Neuronal stem cell (in vitro differentiated cells): ENCODE data around the gene LRMDA.

Source experiments
- DNase-seq: peaks from one replicate; pipeline ENCODE4 v3.0.0-alpha.2; 2013; ENCODE audit warnings: low spot score
- H2AFZ ChIP-seq: one replicate; pipeline ENCODE4 v1.6.1; 2013; ENCODE audit warnings: mild to moderate bottlenecking, low read length, inconsistent platforms
- H2AK5ac ChIP-seq: 2 replicates; pipeline ENCODE4 v1.6.1; 2013; ENCODE audit warnings: low read depth, mild to moderate bottlenecking, inconsistent platforms, low read length, moderate library complexity, mixed read lengths
- H2BK120ac ChIP-seq: 2 replicates; pipeline ENCODE4 v1.6.1; 2013; ENCODE audit warnings: low read depth, mild to moderate bottlenecking, inconsistent platforms, low read length, moderate library complexity, mixed read lengths
- H2BK12ac ChIP-seq: one replicate; pipeline ENCODE4 v1.6.1; 2013; ENCODE audit warnings: low read length, inconsistent platforms
- H2BK15ac ChIP-seq: 2 replicates; pipeline ENCODE4 v1.6.1; 2013; ENCODE audit warnings: mild to moderate bottlenecking, low read length, inconsistent platforms, mixed read lengths
- H2BK5ac ChIP-seq: one replicate; pipeline ENCODE4 v1.6.1; 2013; ENCODE audit warnings: inconsistent platforms, mild to moderate bottlenecking, low read length, moderate library complexity
- H3K14ac ChIP-seq: one replicate; pipeline ENCODE4 v1.6.1; 2013; ENCODE audit warnings: low read length, inconsistent platforms
- H3K18ac ChIP-seq: 2 replicates; pipeline ENCODE4 v1.6.1; 2013; ENCODE audit warnings: low read length, inconsistent platforms
- H3K23ac ChIP-seq: 2 replicates; pipeline ENCODE4 v1.6.1; 2013; ENCODE audit warnings: low read depth, mild to moderate bottlenecking, mixed read lengths, low read length, inconsistent platforms; ENCODE audit not compliant: poor library complexity
- H3K27ac ChIP-seq: replicated peaks from 3 replicates; pipeline ENCODE4 v1.5.1; 2013; ENCODE audit warnings: low read length, inconsistent platforms
- H3K27me3 ChIP-seq, 3 experiments: 2 replicates each; pipeline ENCODE4 v1.6.1; 2013; ENCODE audit warnings: low read length in 3 of 3, mild to moderate bottlenecking in 2 of 3, inconsistent platforms in 1 of 3, low read depth in 1 of 3, mixed read lengths in 1 of 3, moderate library complexity in 1 of 3; ENCODE audit not compliant: control insufficient read depth in 3 of 3, insufficient read depth in 3 of 3
- H3K36me3 ChIP-seq, 2 donors: replicated peaks in 1 of 2; 2 replicates each; pipeline ENCODE4 v1.6.1; 2013; ENCODE audit warnings: low read length in 2 of 2; ENCODE audit not compliant: control insufficient read depth in 2 of 2, insufficient read depth in 2 of 2
- H3K4ac ChIP-seq: 2 replicates; pipeline ENCODE4 v1.6.1; 2013; ENCODE audit warnings: inconsistent platforms, mild to moderate bottlenecking, low read length, moderate library complexity
- H3K4me1 ChIP-seq, 2 donors: 1 replicate in 1 of 2; 2 replicates in 1 of 2; pipeline ENCODE4 v1.6.1; 2013; ENCODE audit warnings: low read length in 2 of 2, low read depth in 1 of 2; ENCODE audit not compliant: control insufficient read depth in 2 of 2, insufficient read depth in 1 of 2
- H3K4me2 ChIP-seq: one replicate; pipeline ENCODE4 v1.6.1; 2013; ENCODE audit warnings: mild to moderate bottlenecking, low read length, inconsistent platforms; ENCODE audit not compliant: insufficient read depth, poor library complexity, severe bottlenecking
- H3K4me3 ChIP-seq, 2 donors: 2 replicates each; pipeline ENCODE4 v1.5.1; 2013; ENCODE audit warnings: low read length in 2 of 2, mild to moderate bottlenecking in 2 of 2, inconsistent platforms in 1 of 2, moderate library complexity in 1 of 2
- H3K79me1 ChIP-seq: one replicate; pipeline ENCODE4 v1.6.1; 2013; ENCODE audit warnings: low read depth, mild to moderate bottlenecking, inconsistent platforms, low read length, moderate library complexity
- H3K9ac ChIP-seq: one replicate; pipeline ENCODE4 v1.6.1; 2013; ENCODE audit warnings: mild to moderate bottlenecking, low read depth, low read length, inconsistent platforms; ENCODE audit not compliant: poor library complexity
- H3K9me3 ChIP-seq, 2 donors: replicated peaks in 1 of 2; 2 replicates each; pipeline versions ENCODE3 to v1.6.1; 2013; ENCODE audit warnings: low read length in 2 of 2, mild to moderate bottlenecking in 2 of 2, inconsistent platforms in 1 of 2, low read depth in 1 of 2, mixed read lengths in 1 of 2, moderate library complexity in 1 of 2; ENCODE audit not compliant: control insufficient read depth in 2 of 2, insufficient read depth in 1 of 2
- H4K8ac ChIP-seq: one replicate; pipeline ENCODE4 v1.6.1; 2013; ENCODE audit warnings: low read depth, mild to moderate bottlenecking, inconsistent platforms, low read length, moderate library complexity
- H4K91ac ChIP-seq: one replicate; pipeline ENCODE4 v1.6.1; 2013; ENCODE audit warnings: low read length, low read depth, mild to moderate bottlenecking, inconsistent platforms; ENCODE audit not compliant: poor library complexity
- WGBS, 2 donors: extraction: QIAGEN DNeasy Blood & Tissue Kit; methylation state at CpG; one replicate each; pipeline ENCODE4 v1.1.7; 2013; ENCODE audit warnings: missing lambda C conversion rate in 2 of 2, mixed read lengths in 1 of 2; ENCODE audit not compliant: insufficient read length in 2 of 2, insufficient replicate concordance in 1 of 2; ENCODE audit errors: extremely low coverage in 2 of 2; 5-methylcytosine and 5-hydroxymethylcytosine counted together

LRMDA gene

GRCh38 chr10:76395251-76395650 lies 963.8 kb downstream of the LRMDA start:
- Histone ChIP-seq H3K79me1 (no peaks in the 10 kb centered on the region), H3K27ac (no peak overlapping the region), H3K23ac (no peak overlapping the region), H2AFZ (no peak overlapping the region), H3K14ac (no peak overlapping the region), H3K9ac (no peak overlapping the region), H4K91ac (no peak overlapping the region), H2BK12ac (no peak overlapping the region), H3K9me3 (no peaks in the 10 kb centered on the region), H3K18ac (no peak overlapping the region), H3K4me1 (no peaks in the 10 kb centered on the region), H2BK15ac (no peak overlapping the region), H4K8ac (no peak overlapping the region), H3K4me3 (no peak overlapping the region), H2BK5ac (no peak overlapping the region), H3K27me3 (no peaks in the 10 kb centered on the region), H2AK5ac (no peak overlapping the region), H3K4me2 (no peak overlapping the region), H2BK120ac (no peak overlapping the region), H3K4ac (no peak overlapping the region), H3K36me3 (no peaks in the 10 kb centered on the region)
- WGBS, 2 donors, result no CpG with 5 or more reads among the region's 1 CpG
- no peak for DNase-seq

- Histone ChIP-seq H2BK120ac (no peak overlapping the region), H2BK5ac (no peak overlapping the region), H3K4me1 (no peaks in the 10 kb centered on the region), H4K8ac (no peak overlapping the region), H3K9ac (no peak overlapping the region), H2AFZ (no peak overlapping the region), H3K27ac (no peak overlapping the region), H3K9me3 (no peaks in the 10 kb centered on the region), H3K23ac (no peak overlapping the region), H3K18ac (no peak overlapping the region), H3K4me2 (no peak overlapping the region), H3K79me1 (no peaks in the 10 kb centered on the region), H2BK12ac (no peak overlapping the region), H3K4ac (no peak overlapping the region), H3K4me3 (no peak overlapping the region), H3K36me3 (no peaks in the 10 kb centered on the region), H4K91ac (no peak overlapping the region), H3K27me3 (no peaks in the 10 kb centered on the region), H3K14ac (no peak overlapping the region), H2BK15ac (no peak overlapping the region), H2AK5ac (no peak overlapping the region)
- WGBS, 2 donors, result no CpG with 5 or more reads among the region's 6 CpGs
- DNase-seq, result no peak
Measured at GRCh38 chr10:76396134-76396533, 964.7 kb downstream of the LRMDA start.

DNA sequence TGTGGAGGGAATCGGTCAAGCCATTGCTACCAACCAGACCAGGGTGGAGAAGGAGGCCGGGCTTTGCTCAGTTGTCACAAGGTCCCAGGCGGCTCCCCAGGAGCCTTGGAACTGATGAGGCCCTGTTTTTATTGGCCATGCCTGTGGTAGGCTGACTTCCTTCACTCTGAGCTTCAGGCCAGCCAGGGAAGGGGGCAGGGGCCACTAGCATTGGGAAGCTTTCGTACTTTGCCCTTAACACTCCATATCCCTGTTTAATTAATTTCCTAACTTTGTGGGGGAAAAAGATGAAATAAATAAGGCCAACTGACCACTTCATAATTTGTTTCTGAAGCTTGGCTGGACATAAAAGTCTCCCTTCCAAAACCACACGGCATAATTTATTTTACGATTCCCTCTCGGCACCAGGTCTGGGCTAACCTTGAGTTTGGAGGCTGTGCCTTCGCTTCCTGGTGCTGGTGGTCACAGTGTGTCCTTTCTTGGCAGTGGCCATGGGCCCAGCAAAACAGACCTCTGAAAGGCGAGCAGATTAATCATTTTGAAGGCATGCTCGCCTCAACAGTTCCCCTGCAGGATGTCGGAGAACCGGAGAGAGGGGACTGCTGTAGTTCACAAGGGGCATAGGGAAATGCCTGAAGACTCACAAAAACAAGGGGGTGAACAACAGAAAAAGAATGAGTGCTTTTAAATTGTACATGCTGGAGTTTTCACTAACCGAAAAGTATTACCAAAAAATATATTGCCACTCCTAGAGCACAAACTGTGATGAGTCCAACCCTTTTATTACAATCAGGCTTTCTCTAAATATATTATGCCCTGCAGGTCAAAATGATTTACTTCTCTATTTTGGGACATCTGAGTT lies 966.0 kb downstream of the LRMDA start:
- Histone ChIP-seq H3K9me3 (no peaks in the 10 kb centered on the region), H3K36me3 (no peaks in the 10 kb centered on the region), H3K18ac (no peak overlapping the region), H3K23ac (no peak overlapping the region), H2BK5ac (no peak overlapping the region), H3K4me1 (no peaks in the 10 kb centered on the region), H3K27me3 (no peaks in the 10 kb centered on the region), H4K91ac (no peak overlapping the region), H4K8ac (no peak overlapping the region), H2AFZ (no peak overlapping the region), H3K79me1 (no peaks in the 10 kb centered on the region), H3K4me2 (no peak overlapping the region), H3K4ac (no peak overlapping the region), H2AK5ac (no peak overlapping the region), H2BK12ac (no peak overlapping the region), H3K9ac (no peak overlapping the region), H2BK15ac (no peak overlapping the region), H3K4me3 (no peak overlapping the region), H3K14ac (no peak overlapping the region), H2BK120ac (no peak overlapping the region), H3K27ac (no peak overlapping the region)
- no peak for DNase-seq
- WGBS, 2 donors, result no CpG with 5 or more reads among the region's 13 CpGs

- H2BK12ac ChIP-seq, result no peak overlapping the region
- H3K4me1 ChIP-seq, result no peaks in the 10 kb centered on the region
- no peak overlapping the region for H2AK5ac ChIP-seq
- H3K9me3 ChIP-seq, result no peaks in the 10 kb centered on the region
- no peak overlapping the region for H2BK120ac ChIP-seq
- DNase-seq, result no peak
- H3K9ac ChIP-seq, result no peak overlapping the region
- no peak overlapping the region for H2BK15ac ChIP-seq
- no peak overlapping the region for H3K23ac ChIP-seq
- H2AFZ ChIP-seq, result no peak overlapping the region
- no peak overlapping the region for H2BK5ac ChIP-seq
- H3K27me3 ChIP-seq, result no peaks in the 10 kb centered on the region
- no peaks in the 10 kb centered on the region for H3K79me1 ChIP-seq
- H3K27ac ChIP-seq, result no peak overlapping the region
- no peaks in the 10 kb centered on the region for H3K36me3 ChIP-seq
- H3K4me2 ChIP-seq, result no peak overlapping the region
- no peak overlapping the region for H4K91ac ChIP-seq
- H4K8ac ChIP-seq, result no peak overlapping the region
- H3K14ac ChIP-seq, result no peak overlapping the region
- H3K18ac ChIP-seq, result no peak overlapping the region
- H3K4me3 ChIP-seq, result no peak overlapping the region
- WGBS, 2 donors, result no CpG with 5 or more reads among the region's 6 CpGs
- H3K4ac ChIP-seq, result no peak overlapping the region
Measured at GRCh38 chr10:76398043-76398710, 966.8 kb downstream of the LRMDA start.
